ENCODE measurements around the gene HILPDA. TPM values are rescaled to one million over a fixed set of nuclear protein-coding genes. Genes with fewer than 3 reads are reported as not detected.

HILPDA gene, protein sequence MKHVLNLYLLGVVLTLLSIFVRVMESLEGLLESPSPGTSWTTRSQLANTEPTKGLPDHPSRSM
- 10 to 100 TPM; 26.5 to 37.9 TPM for total RNA-seq
- 46.2 TPM for polyA plus RNA-seq (2013, experiment 1 of 2)
- 41.3 TPM for polyA plus RNA-seq (2013, experiment 2 of 2)
- long read RNA-seq, experiment 1, transcript HILPDA-201 (2 exons, 1,349 nt) = major isoform, 12 of 12 reads
- long read RNA-seq, experiment 1, partial matches to known transcripts = 0 of 12 reads
- long read RNA-seq, experiment 1, other reads (novel, unspliced or antisense) = 0 of 12 reads
- long read RNA-seq, experiment 2, transcript HILPDA-202 (2 exons, 785 nt) = minor isoform, 5 of 52 reads
- long read RNA-seq, experiment 2, transcript HILPDA-201 (2 exons, 1,349 nt) = major isoform, 46 of 52 reads
- long read RNA-seq, experiment 2, partial matches to known transcripts = 0 of 52 reads
- long read RNA-seq, experiment 2, other reads (novel, unspliced or antisense) = 1 of 52 reads
- long read RNA-seq, experiment 3, transcript HILPDA-201 (2 exons, 1,349 nt) = major isoform, 32 of 35 reads
- long read RNA-seq, experiment 3, partial matches to known transcripts = 1 of 35 reads
- long read RNA-seq, experiment 3, other reads (novel, unspliced or antisense) = 0 of 35 reads
- long read RNA-seq, experiment 4, transcript HILPDA-201 (2 exons, 1,349 nt) = major isoform, 85 of 91 reads
- long read RNA-seq, experiment 4, transcript HILPDA-202 (2 exons, 785 nt) = minor isoform, 5 of 91 reads
- long read RNA-seq, experiment 4, partial matches to known transcripts = 1 of 91 reads
- long read RNA-seq, experiment 4, other reads (novel, unspliced or antisense) = 0 of 91 reads

DNA sequence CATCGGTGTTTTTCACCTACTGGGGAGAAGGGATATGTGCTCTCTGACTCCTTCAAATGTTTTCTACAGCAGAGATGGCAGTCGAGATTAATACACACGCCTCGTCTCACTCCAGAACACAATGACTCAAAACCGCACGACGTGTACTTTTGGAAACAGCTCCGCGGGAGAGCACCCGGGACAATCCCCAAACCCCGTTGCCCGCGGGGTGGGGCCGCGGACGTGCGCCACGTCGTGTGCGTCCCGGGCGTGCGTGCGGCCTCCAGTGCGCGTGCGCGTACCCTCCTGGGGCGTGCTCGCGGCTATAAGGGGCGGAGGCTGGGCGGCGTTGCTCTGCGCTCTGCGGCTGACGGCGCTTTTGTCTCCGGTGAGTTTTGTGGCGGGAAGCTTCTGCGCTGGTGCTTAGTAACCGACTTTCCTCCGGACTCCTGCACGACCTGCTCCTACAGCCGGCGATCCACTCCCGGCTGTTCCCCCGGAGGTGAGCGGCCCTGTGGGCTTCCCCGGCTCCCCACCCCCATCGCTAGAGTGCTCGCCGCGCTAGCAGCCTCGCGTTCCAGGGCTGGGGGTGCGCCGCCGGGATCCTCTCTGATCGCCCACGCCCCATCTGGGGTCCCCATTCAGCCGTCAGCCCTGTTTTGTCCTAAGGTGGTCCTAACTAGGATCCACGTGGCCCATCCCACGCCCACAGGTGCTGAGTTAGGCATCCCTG lies at the start of gene HILPDA:
HILPDA (plus strand) TSS at position 336 of the 712 bp plus-strand sequence. CDS start 1,391 bp downstream, outside the sequence.
- peak; percentile 93 for DNase-seq
- WGBS, 2 experiments (ENCODE audit: insufficient coverage in 1 of 2, insufficient read length in 1 of 2) = 1 to 2% methylated on average over 32 to 64 of the region's 64 CpGs
- Mint-ChIP-seq H3K27me3 (ENCODE audit: insufficient read depth) (peaks cover 6% of the 10 kb centered on the region), H3K27ac (peak within 1 kb of the TSS; percentile 95), H3K36me3 (ENCODE audit: low read depth) (peaks cover 13% of the 10 kb centered on the region), H3K4me3 (peak within 1 kb of the TSS; percentile 95), H3K9me3 (no peaks in the 10 kb centered on the region), H3K4me1 (peaks cover 39% of the 10 kb centered on the region)
- H3K4me3 ChIP-seq (ENCODE audit: low read length) = peak within 1 kb of the TSS; percentile 99
- H3K27me3 ChIP-seq (ENCODE audit: control insufficient read depth, insufficient read depth, low read length, poor library complexity, severe bottlenecking) = no peaks in the 10 kb centered on the region
- peaks cover 10% of the 10 kb centered on the region for H3K36me3 ChIP-seq (ENCODE audit: control insufficient read depth, insufficient read depth, low read length)
- peaks cover 16% of the 10 kb centered on the region for H3K4me1 ChIP-seq (ENCODE audit: control insufficient read depth, insufficient read depth, low read length)
- peak within 1 kb of the TSS; percentile 88 for H3K9ac ChIP-seq (ENCODE audit: extremely low read depth, low read length, poor library complexity, severe bottlenecking)
- TF ChIP-seq CTCF (conservative IDR thresholded peaks at IDR 0.05) = peak; percentile 37
- no peaks in the 10 kb centered on the region for H3K9me3 ChIP-seq (ENCODE audit: control insufficient read depth, low read length)
- H3K27ac ChIP-seq (ENCODE audit: low read depth, low read length) = peak within 1 kb of the TSS; percentile 92

- H3K27ac ChIP-seq (ENCODE audit: low read depth, low read length) = no peak overlapping the region
- H3K27me3 ChIP-seq (ENCODE audit: control insufficient read depth, insufficient read depth, low read length, poor library complexity, severe bottlenecking) = peaks cover 62% of the 10 kb centered on the region
- H3K9me3 ChIP-seq (ENCODE audit: control insufficient read depth, low read length) = no peaks in the 10 kb centered on the region
- no peak for TF ChIP-seq CTCF (conservative IDR thresholded peaks at IDR 0.05)
- peaks cover 74% of the 10 kb centered on the region for H3K27me3 Mint-ChIP-seq (ENCODE audit: insufficient read depth)
- no peaks in the 10 kb centered on the region for H3K36me3 ChIP-seq (ENCODE audit: control insufficient read depth, insufficient read depth, low read length)
- WGBS, 2 experiments (ENCODE audit: insufficient coverage in 1 of 2, insufficient read length in 1 of 2) = 42 to 47% methylated on average over 10 to 17 of the region's 17 CpGs
- peaks cover 11% of the 10 kb centered on the region for H3K4me1 ChIP-seq (ENCODE audit: control insufficient read depth, insufficient read depth, low read length)
- peaks cover 19% of the 10 kb centered on the region for H3K4me1 Mint-ChIP-seq
- peak overlapping the region; percentile 54 for H3K4me3 Mint-ChIP-seq
- no peaks in the 10 kb centered on the region for H3K36me3 Mint-ChIP-seq (ENCODE audit: low read depth)
- H3K9ac ChIP-seq (ENCODE audit: extremely low read depth, low read length, poor library complexity, severe bottlenecking) = no peak overlapping the region
- peaks cover 2% of the 10 kb centered on the region for H3K9me3 Mint-ChIP-seq
- no peak overlapping the region for H3K4me3 ChIP-seq (ENCODE audit: low read length)
- no peak overlapping the region for H3K27ac Mint-ChIP-seq
- peak; percentile 64 for DNase-seq
Measured at GRCh38 chr7:128406314-128407232, 49.1 kb upstream of the HILPDA start.
